Measurements from ENCODE around the gene THSD7B.

DNA sequence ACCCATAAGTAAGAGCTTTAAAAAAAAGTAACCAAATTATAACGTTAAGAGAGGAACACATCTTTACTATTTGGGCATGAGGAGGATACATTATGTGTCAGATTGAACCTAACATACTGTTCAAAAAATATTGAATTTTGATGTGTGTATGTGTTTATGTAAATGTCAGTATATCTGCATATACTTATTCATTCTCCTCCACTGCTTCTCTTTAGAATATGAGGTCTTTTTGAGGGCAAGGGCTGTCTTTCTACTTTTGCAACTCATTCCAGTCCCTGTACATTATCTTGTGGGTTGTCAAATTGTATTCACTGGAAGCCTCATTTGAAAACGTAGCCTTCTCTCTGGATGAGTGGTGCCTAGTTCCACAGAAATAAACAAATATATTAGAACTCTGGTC, 689.5 kb downstream of the THSD7B start:
- no peak for TF ChIP-seq ZNF274 (IDR thresholded peaks at IDR 0.05; ENCODE audit: low read depth, low read length)
- no peak for TF ChIP-seq SUZ12 (IDR thresholded peaks at IDR 0.05; ENCODE audit: extremely low read depth, insufficient read depth, insufficient read length)
- TF ChIP-seq YY1 (IDR thresholded peaks at IDR 0.05; ENCODE audit: insufficient read depth, insufficient read length) = no peak
